OCI-LY7 (cell line): ENCODE measurements around the gene SLC4A1AP. TPM values are rescaled to one million over a fixed set of nuclear protein-coding genes. Genes with fewer than 3 reads are reported as not detected.

ENCODE experiments used
- BruUV-seq: library from RNA; stranded (reverse); fragments of 400-500 nt; replicated peaks from 2 replicates; lab custom pipeline; 2021; lab: Mats Ljungman, UMichigan
- CTCF ChIA-PET: fragments of 300-600 bp; sonication (Branson Sonifier 250); formaldehyde crosslinking; loops from one replicate; lab custom pipeline; 2022; ENCODE audit warnings: antibody characterized with exemption; ENCODE audit not compliant: unreplicated experiment; lab: Charles Lee
- POLR2A ChIA-PET: fragments of 300-600 bp; sonication (Branson Sonifier 250); formaldehyde crosslinking; loops from one replicate; lab custom pipeline; 2022; ENCODE audit warnings: antibody characterized with exemption; lab: Charles Lee
- DNase-seq: peaks from one replicate; pipeline ENCODE4 v3.0.0-alpha.2; 2015; ENCODE audit warnings: low spot score
- H2AFZ ChIP-seq: fragments of 200-600 bp; sonication (generic), shearing (Covaris generic); 2 replicates; pipeline ENCODE4 v1.6.1; 2014; ENCODE audit warnings: mild to moderate bottlenecking, antibody characterized with exemption, low read length, moderate library complexity
- H3K27ac ChIP-seq: fragments of 200-600 bp; sonication (generic); 2 replicates; pipeline ENCODE4 v1.5.1; 2014; ENCODE audit warnings: mixed run types, low read depth, mild to moderate bottlenecking, moderate library complexity, low read length, inconsistent platforms; ENCODE audit not compliant: poor library complexity, severe bottlenecking
- H3K36me3 ChIP-seq: fragments of 200-600 bp; sonication (generic); 2 replicates; pipeline ENCODE4 v1.6.1; 2014; ENCODE audit warnings: mild to moderate bottlenecking, antibody characterized with exemption, low read length, moderate library complexity, mixed read lengths; ENCODE audit not compliant: insufficient read depth
- H3K4me1 ChIP-seq: fragments of 200-600 bp; sonication (generic); 2 replicates; pipeline ENCODE4 v1.5.1; 2014; ENCODE audit warnings: mild to moderate bottlenecking, low read length; ENCODE audit not compliant: insufficient read depth, poor library complexity, severe bottlenecking
- H3K4me2 ChIP-seq: fragments of 200-600 bp; sonication (generic); 2 replicates; pipeline ENCODE4 v1.6.1; 2014; ENCODE audit warnings: mild to moderate bottlenecking, low read length
- H3K4me3 ChIP-seq: fragments of 200-600 bp; sonication (generic); 2 replicates; pipeline ENCODE4 v1.5.1; 2014; ENCODE audit warnings: mild to moderate bottlenecking, low read depth, low read length; ENCODE audit not compliant: poor library complexity, severe bottlenecking
- H3K79me2 ChIP-seq: fragments of 200-600 bp; sonication (generic); 2 replicates; pipeline ENCODE4 v1.6.1; 2016; ENCODE audit warnings: low read depth, mild to moderate bottlenecking, low read length, moderate library complexity, mixed read lengths; ENCODE audit not compliant: insufficient read depth
- H3K9me2 ChIP-seq: fragments of 200-600 bp; sonication (generic); 2 replicates; pipeline ENCODE4 v1.6.1; 2016; ENCODE audit warnings: mild to moderate bottlenecking, low read length, mixed read lengths; ENCODE audit not compliant: insufficient read depth
- H3K9me3 ChIP-seq: fragments of 200-600 bp; sonication (generic); 2 replicates; pipeline ENCODE4 v1.6.1; 2014; ENCODE audit warnings: mild to moderate bottlenecking, mixed run types, low read length, mixed read lengths
- H4K20me1 ChIP-seq: fragments of 200-600 bp; sonication (generic); 2 replicates; pipeline ENCODE4 v1.6.1; 2014; ENCODE audit warnings: mild to moderate bottlenecking, antibody characterized with exemption, low read length, moderate library complexity, mixed read lengths; ENCODE audit not compliant: insufficient read depth
- CTCF ChIP-seq: fragments of 200-600 bp; sonication (generic); conservative IDR thresholded peaks from 2 replicates; pipeline ENCODE4 v1.5.1; 2014; ENCODE audit warnings: mild to moderate bottlenecking, antibody characterized with exemption, low read length, moderate library complexity, mixed read lengths
- EZH2phosphoT487 ChIP-seq: fragments of 200-600 bp; sonication (generic); IDR thresholded peaks from 2 replicates; pipeline ENCODE4 v1.6.1; 2018; ENCODE audit warnings: low read depth, borderline replicate concordance, mild to moderate bottlenecking, mixed run types, antibody characterized with exemption, low read length, moderate library complexity, mixed read lengths
- intact Hi-C: fragments of 100-400 bp; cut with micrococcal nuclease; formaldehyde crosslinking; loops from one replicate; pipeline ENCODE4 v1.10.0; 2022; ENCODE audit not compliant: unreplicated experiment
- total RNA-seq, 2 experiments: library from RNA; depleted of rRNA in 1 of 2; stranded (reverse); fragments of >200 nt in 1 of 2; shearing (Covaris generic) in 1 of 2; gene quantifications; 2 replicates each; pipeline ENCODE4 v1.2.3, GENCODE V29; 2014 to 2022

Gene SLC4A1AP
- total RNA-seq, 2 experiments from 2014 or later, result 26.2 to 27.9 TPM

GRCh38 chr2:27664622-27665363 is 1.1 kb downstream of the SLC4A1AP start:
- CTCF ChIA-PET, result no interaction called here
- Histone ChIP-seq H3K79me2 (peaks cover 34% of the 10 kb centered on the region), H3K9me3 (no peaks in the 10 kb centered on the region), H3K36me3 (peaks cover 45% of the 10 kb centered on the region), H3K27ac (no peak overlapping the region), H3K4me2 (peak overlapping the region; percentile 81), H3K4me3 (peak overlapping the region; percentile 93), H3K4me1 (peaks cover 23% of the 10 kb centered on the region), H2AFZ (peak overlapping the region; percentile 93), H4K20me1 (no peaks in the 10 kb centered on the region), H3K9me2 (no peaks in the 10 kb centered on the region)
- intact Hi-C loops, result loop anchor here (10.0 kb wide), 1 partner anchor 260 kb away; the partner anchor contains the start of gene PPM1G
- no TSS peak for BruUV-seq
- DNase-seq, result no peak
- POLR2A ChIA-PET, result interaction anchor here (0.6 to 1.5 kb wide), 3 partner anchors 18 to 311 kb away, joined by 3 to 6 read pairs (median 3); no protein-coding TSS in a partner anchor
- TF ChIP-seq CTCF, result no peak
- TF ChIP-seq EZH2phosphoT487, result no peak

- no peaks in the 10 kb centered on the region for H3K9me2 ChIP-seq
- peaks cover 20% of the 10 kb centered on the region for H3K4me1 ChIP-seq
- no peak overlapping the region for H3K4me2 ChIP-seq
- no peak overlapping the region for H2AFZ ChIP-seq
- H3K27ac ChIP-seq, result no peak overlapping the region
- DNase-seq, result no peak
- TF ChIP-seq CTCF, result no peak
- no peak for TF ChIP-seq EZH2phosphoT487
- ChIA-PET CTCF (no interaction called here), POLR2A (no interaction called here)
- BruUV-seq, result no TSS peak
- peaks cover 38% of the 10 kb centered on the region for H3K36me3 ChIP-seq
- no peak overlapping the region for H3K4me3 ChIP-seq
- intact Hi-C loops, result loop anchor here (10.0 kb wide), 1 partner anchor 263 kb away; the partner anchor contains the start of gene PPM1G
- H3K9me3 ChIP-seq, result no peaks in the 10 kb centered on the region
- H4K20me1 ChIP-seq, result no peaks in the 10 kb centered on the region
- peaks cover 26% of the 10 kb centered on the region for H3K79me2 ChIP-seq
Measured at GRCh38 chr2:27667446-27667845, 3.8 kb downstream of the SLC4A1AP start.

GRCh38 chr2:27671235-27671634 is 7.5 kb downstream of the SLC4A1AP start:
- POLR2A ChIA-PET, result no interaction called here
- Histone ChIP-seq H3K4me2 (no peak overlapping the region), H3K9me3 (no peaks in the 10 kb centered on the region), H3K4me1 (no peaks in the 10 kb centered on the region), H3K36me3 (peaks cover 72% of the 10 kb centered on the region), H3K79me2 (no peaks in the 10 kb centered on the region), H3K4me3 (no peak overlapping the region), H2AFZ (no peak overlapping the region), H3K9me2 (no peaks in the 10 kb centered on the region), H3K27ac (no peak overlapping the region), H4K20me1 (no peaks in the 10 kb centered on the region)
- BruUV-seq, result no TSS peak
- CTCF ChIA-PET, result no interaction called here
- no peak for DNase-seq
- intact Hi-C loops, result no loop called here
- no peak for TF ChIP-seq CTCF
- no peak for TF ChIP-seq EZH2phosphoT487
